ENCODE results near the gene UROS. TPM values are rescaled to one million over a fixed set of nuclear protein-coding genes. Genes with fewer than 3 reads are reported as not detected.

Gene UROS
- total RNA-seq, 1 donor from 2014 or later, result 50.6 TPM

- Mint-ChIP-seq H3K9me3 (no peaks in the 10 kb centered on the region), H3K4me3 (no peak overlapping the region), H3K4me1 (peaks cover 11% of the 10 kb centered on the region), H3K27ac (no peak overlapping the region), H3K27me3 (no peaks in the 10 kb centered on the region), H3K36me3 (ENCODE audit: low read depth) (peaks cover 28% of the 10 kb centered on the region)
- DNase-seq, result no peak
- intact Hi-C loops (cut with micrococcal nuclease), result no loop called here
Measured at GRCh38 chr10:125792342-125793300, 30.4 kb downstream of the UROS start.

- no peak overlapping the region for H3K4me3 Mint-ChIP-seq
- no peaks in the 10 kb centered on the region for H3K9me3 Mint-ChIP-seq
- peaks cover 19% of the 10 kb centered on the region for H3K36me3 Mint-ChIP-seq (ENCODE audit: low read depth)
- DNase-seq, result no peak
- H3K27me3 Mint-ChIP-seq, result no peaks in the 10 kb centered on the region
- intact Hi-C loops (cut with micrococcal nuclease), result no loop called here
- H3K4me1 Mint-ChIP-seq, result peaks cover 11% of the 10 kb centered on the region
- H3K27ac Mint-ChIP-seq, result no peak overlapping the region
Measured at GRCh38 chr10:125788156-125789034, 34.7 kb downstream of the UROS start.

GRCh38 chr10:125785791-125786190 is 37.3 kb downstream of the UROS start:
- intact Hi-C loops (cut with micrococcal nuclease), result no loop called here
- no peaks in the 10 kb centered on the region for H3K9me3 Mint-ChIP-seq
- H3K27me3 Mint-ChIP-seq, result no peaks in the 10 kb centered on the region
- peaks cover 4% of the 10 kb centered on the region for H3K36me3 Mint-ChIP-seq (ENCODE audit: low read depth)
- no peak for DNase-seq
- peaks cover 11% of the 10 kb centered on the region for H3K4me1 Mint-ChIP-seq
- H3K4me3 Mint-ChIP-seq, result no peak overlapping the region
- no peak overlapping the region for H3K27ac Mint-ChIP-seq

- Mint-ChIP-seq H3K4me1 (peaks cover 11% of the 10 kb centered on the region), H3K9me3 (no peaks in the 10 kb centered on the region), H3K4me3 (no peak overlapping the region), H3K27ac (no peak overlapping the region), H3K27me3 (no peaks in the 10 kb centered on the region), H3K36me3 (ENCODE audit: low read depth) (peaks cover 3% of the 10 kb centered on the region)
- DNase-seq, result no peak
- intact Hi-C loops (cut with micrococcal nuclease), result no loop called here
Measured at GRCh38 chr10:125783957-125784356, 39.1 kb downstream of the UROS start.

- no peak overlapping the region for H3K4me3 Mint-ChIP-seq
- no peaks in the 10 kb centered on the region for H3K9me3 Mint-ChIP-seq
- H3K27ac Mint-ChIP-seq, result no peak overlapping the region
- peaks cover 1% of the 10 kb centered on the region for H3K36me3 Mint-ChIP-seq (ENCODE audit: low read depth)
- intact Hi-C loops (cut with micrococcal nuclease), result no loop called here
- no peaks in the 10 kb centered on the region for H3K27me3 Mint-ChIP-seq
- H3K4me1 Mint-ChIP-seq, result peaks cover 8% of the 10 kb centered on the region
- DNase-seq, result no peak
Measured at GRCh38 chr10:125783408-125783807, 39.6 kb downstream of the UROS start.

- Mint-ChIP-seq H3K27ac (no peak overlapping the region), H3K4me1 (no peaks in the 10 kb centered on the region), H3K27me3 (no peaks in the 10 kb centered on the region), H3K9me3 (no peaks in the 10 kb centered on the region), H3K36me3 (ENCODE audit: low read depth) (no peaks in the 10 kb centered on the region), H3K4me3 (no peak overlapping the region)
- DNase-seq, result no peak
- intact Hi-C loops (cut with micrococcal nuclease), result no loop called here
Measured at GRCh38 chr10:125782616-125783015, 40.4 kb downstream of the UROS start.

- no peaks in the 10 kb centered on the region for H3K36me3 Mint-ChIP-seq (ENCODE audit: low read depth)
- H3K9me3 Mint-ChIP-seq, result no peaks in the 10 kb centered on the region
- H3K27me3 Mint-ChIP-seq, result no peaks in the 10 kb centered on the region
- DNase-seq, result no peak
- intact Hi-C loops (cut with micrococcal nuclease), result no loop called here
- no peaks in the 10 kb centered on the region for H3K4me1 Mint-ChIP-seq
- H3K4me3 Mint-ChIP-seq, result no peak overlapping the region
- no peak overlapping the region for H3K27ac Mint-ChIP-seq
Measured at GRCh38 chr10:125782054-125782453, 41.0 kb downstream of the UROS start.

- no peaks in the 10 kb centered on the region for H3K36me3 Mint-ChIP-seq (ENCODE audit: low read depth)
- H3K4me1 Mint-ChIP-seq, result no peaks in the 10 kb centered on the region
- no peaks in the 10 kb centered on the region for H3K9me3 Mint-ChIP-seq
- intact Hi-C loops (cut with micrococcal nuclease), result no loop called here
- DNase-seq, result no peak
- H3K27ac Mint-ChIP-seq, result no peak overlapping the region
- no peaks in the 10 kb centered on the region for H3K27me3 Mint-ChIP-seq
- no peak overlapping the region for H3K4me3 Mint-ChIP-seq
Measured at GRCh38 chr10:125781374-125781773, 41.7 kb downstream of the UROS start.

- H3K27me3 Mint-ChIP-seq, result no peaks in the 10 kb centered on the region
Measured at GRCh38 chr10:125779403-125780327, 43.4 kb downstream of the UROS start.

GRCh38 chr10:125778556-125778955 is 44.5 kb downstream of the UROS start:
- DNase-seq, result no peak
- H3K27ac Mint-ChIP-seq, result no peak overlapping the region
- H3K9me3 Mint-ChIP-seq, result no peaks in the 10 kb centered on the region
- H3K4me3 Mint-ChIP-seq, result no peak overlapping the region
- no peaks in the 10 kb centered on the region for H3K36me3 Mint-ChIP-seq (ENCODE audit: low read depth)
- H3K4me1 Mint-ChIP-seq, result no peaks in the 10 kb centered on the region
- intact Hi-C loops (cut with micrococcal nuclease), result no loop called here
- H3K27me3 Mint-ChIP-seq, result no peaks in the 10 kb centered on the region

More at GRCh38 chr10:125779403-125780327, 43.4 kb downstream of the UROS start:
- DNase-seq, result no peak
- H3K9me3 Mint-ChIP-seq, result no peaks in the 10 kb centered on the region
- H3K36me3 Mint-ChIP-seq (ENCODE audit: low read depth), result no peaks in the 10 kb centered on the region
- no peak overlapping the region for H3K4me3 Mint-ChIP-seq
- no peak overlapping the region for H3K27ac Mint-ChIP-seq
- H3K4me1 Mint-ChIP-seq, result no peaks in the 10 kb centered on the region
- intact Hi-C loops (cut with micrococcal nuclease), result no loop called here

- Mint-ChIP-seq H3K27ac (no peak overlapping the region), H3K4me3 (no peak overlapping the region), H3K9me3 (no peaks in the 10 kb centered on the region), H3K4me1 (no peaks in the 10 kb centered on the region), H3K36me3 (ENCODE audit: low read depth) (no peaks in the 10 kb centered on the region), H3K27me3 (no peaks in the 10 kb centered on the region)
- intact Hi-C loops (cut with micrococcal nuclease), result no loop called here
- DNase-seq, result no peak
Measured at GRCh38 chr10:125777806-125778205, 45.3 kb downstream of the UROS start.

GRCh38 chr10:125775491-125776106 is 47.5 kb downstream of the UROS start, which contains the start of gene MMP21:
TSS of gene MMP21 (minus strand) at chr10:125775821. CDS start at chr10:125775821, 0 bp downstream.
- no peak for DNase-seq
- intact Hi-C loops (cut with micrococcal nuclease), result no loop called here
- no peak within 1 kb of the TSS for H3K27ac Mint-ChIP-seq
- H3K9me3 Mint-ChIP-seq, result no peaks in the 10 kb centered on the region
- H3K4me3 Mint-ChIP-seq, result no peak within 1 kb of the TSS
- H3K27me3 Mint-ChIP-seq, result no peaks in the 10 kb centered on the region
- no peaks in the 10 kb centered on the region for H3K36me3 Mint-ChIP-seq (ENCODE audit: low read depth)
- no peaks in the 10 kb centered on the region for H3K4me1 Mint-ChIP-seq

Data from activated CD4-positive, alpha-beta T cell treated with anti-CD3 and anti-CD28 coated beads, Interleukin-2, amount 10 ng/mL, durations not matched to agents 24 days and 14 days (primary cell).